Naive thymus-derived CD4-positive, alpha-beta T cell (primary cell): Measurements from ENCODE around the gene TLX1. TPM values are rescaled to one million over a fixed set of nuclear protein-coding genes. Genes with fewer than 3 reads are reported as not detected.

Experiments used
- ATAC-seq: fragments of 150-1000 bp; cut with Tn5 transposase; 2 replicates; pipeline ENCODE4 v1.10.0; 2021; ENCODE audit warnings: mild to moderate bottlenecking, moderate library complexity
- CTCF ChIA-PET: fragments of 350-600 bp; sonication (Branson Sonifier 250); formaldehyde crosslinking; loops from one replicate; lab custom pipeline; 2021; ENCODE audit warnings: antibody characterized with exemption; lab: Charles Lee
- POLR2A ChIA-PET: fragments of 350-600 bp; sonication (Branson Sonifier 250); formaldehyde crosslinking; loops from one replicate; lab custom pipeline; 2021; ENCODE audit warnings: antibody characterized with exemption, inconsistent platforms; lab: Charles Lee
- DNase-seq, 9 donors: peaks; one replicate each; pipeline versions ENCODE4 v3.0.0 to v3.0.0-alpha.2; 2020 to 2022; ENCODE audit warnings: mixed read lengths in 1 of 9
- H3K27ac ChIP-seq: one replicate; pipeline ENCODE4 v1.7.0; 2013; ENCODE audit warnings: mild to moderate bottlenecking, low read depth, low read length, moderate library complexity
- H3K27me3 ChIP-seq, 2 donors: one replicate each; pipeline ENCODE4 v1.7.0; 2013; ENCODE audit warnings: low read length in 2 of 2, mild to moderate bottlenecking in 2 of 2, moderate library complexity in 2 of 2; ENCODE audit not compliant: control insufficient read depth in 2 of 2, insufficient read depth in 2 of 2
- H3K36me3 ChIP-seq, 3 experiments: 1 replicate in 2 of 3; 2 replicates in 1 of 3; pipeline ENCODE4 v1.7.0; 2013; ENCODE audit warnings: low read length in 3 of 3, mild to moderate bottlenecking in 3 of 3, moderate library complexity in 1 of 3; ENCODE audit not compliant: insufficient read depth in 3 of 3, control insufficient read depth in 2 of 3
- H3K4me1 ChIP-seq, 2 donors: one replicate each; pipeline ENCODE4 v1.7.0; 2013; ENCODE audit warnings: low read length in 2 of 2, mild to moderate bottlenecking in 2 of 2, moderate library complexity in 1 of 2; ENCODE audit not compliant: control insufficient read depth in 2 of 2, insufficient read depth in 2 of 2
- H3K4me3 ChIP-seq: 2 replicates; pipeline ENCODE4 v1.7.0; 2013; ENCODE audit warnings: mild to moderate bottlenecking, low read length
- H3K9me3 ChIP-seq, 3 experiments: 1 replicate in 2 of 3; 2 replicates in 1 of 3; pipeline ENCODE4 v1.7.0; 2013; ENCODE audit warnings: low read length in 3 of 3; ENCODE audit not compliant: control insufficient read depth in 2 of 3
- H3K27ac Mint-ChIP-seq, 9 donors: one replicate each; pipeline ENCODE4 v1.8.0; 2020 to 2022; ENCODE audit warnings: mixed read lengths in 9 of 9, mild to moderate bottlenecking in 8 of 9, moderate library complexity in 5 of 9, inconsistent platforms in 2 of 9
- H3K27me3 Mint-ChIP-seq, 5 donors: one replicate each; pipeline ENCODE4 v1.8.0; 2021 to 2022; ENCODE audit warnings: mixed read lengths in 5 of 5, mild to moderate bottlenecking in 1 of 5
- H3K36me3 Mint-ChIP-seq, 5 donors: one replicate each; pipeline ENCODE4 v1.8.0; 2020 to 2022; ENCODE audit warnings: mixed read lengths in 5 of 5, mild to moderate bottlenecking in 3 of 5, inconsistent platforms in 1 of 5
- H3K4me1 Mint-ChIP-seq, 7 donors: one replicate each; pipeline ENCODE4 v1.8.0; 2020 to 2022; ENCODE audit warnings: mixed read lengths in 7 of 7, mild to moderate bottlenecking in 3 of 7, inconsistent platforms in 1 of 7
- H3K4me3 Mint-ChIP-seq, 10 donors: one replicate each; pipeline ENCODE4 v1.8.0; 2020 to 2022; ENCODE audit warnings: mild to moderate bottlenecking in 10 of 10, mixed read lengths in 10 of 10, moderate library complexity in 6 of 10, inconsistent platforms in 2 of 10
- H3K9me3 Mint-ChIP-seq, 11 donors: one replicate each; pipeline ENCODE4 v1.8.0; 2020 to 2022; ENCODE audit warnings: mixed read lengths in 11 of 11, mild to moderate bottlenecking in 4 of 11, inconsistent platforms in 1 of 11, moderate library complexity in 1 of 11
- intact Hi-C, 2 donors: fragments of 100-400 bp; cut with micrococcal nuclease; formaldehyde crosslinking; loops; one replicate each; pipeline ENCODE4 v1.15.1; 2023
- polyA plus RNA-seq, 2 donors: library from polyadenylated mRNA; unstranded; fragments of 300-500 nt; fragmentation: Illumina TruSeq; gene quantifications; one replicate each; pipeline ENCODE4 v1.2.3, GENCODE V29; 2021
- total RNA-seq, 6 experiments: library from RNA in 5 of 6; stranded (reverse) in 5 of 6; gene quantifications; 1 replicate in 5 of 6; 2 replicates in 1 of 6; pipeline ENCODE4 v1.2.3 and lab custom pipeline; 2021 to 2026

The TLX1 gene
- total and polyA plus RNA-seq, 7 experiments from 2014 or later, result not detected

DNA sequence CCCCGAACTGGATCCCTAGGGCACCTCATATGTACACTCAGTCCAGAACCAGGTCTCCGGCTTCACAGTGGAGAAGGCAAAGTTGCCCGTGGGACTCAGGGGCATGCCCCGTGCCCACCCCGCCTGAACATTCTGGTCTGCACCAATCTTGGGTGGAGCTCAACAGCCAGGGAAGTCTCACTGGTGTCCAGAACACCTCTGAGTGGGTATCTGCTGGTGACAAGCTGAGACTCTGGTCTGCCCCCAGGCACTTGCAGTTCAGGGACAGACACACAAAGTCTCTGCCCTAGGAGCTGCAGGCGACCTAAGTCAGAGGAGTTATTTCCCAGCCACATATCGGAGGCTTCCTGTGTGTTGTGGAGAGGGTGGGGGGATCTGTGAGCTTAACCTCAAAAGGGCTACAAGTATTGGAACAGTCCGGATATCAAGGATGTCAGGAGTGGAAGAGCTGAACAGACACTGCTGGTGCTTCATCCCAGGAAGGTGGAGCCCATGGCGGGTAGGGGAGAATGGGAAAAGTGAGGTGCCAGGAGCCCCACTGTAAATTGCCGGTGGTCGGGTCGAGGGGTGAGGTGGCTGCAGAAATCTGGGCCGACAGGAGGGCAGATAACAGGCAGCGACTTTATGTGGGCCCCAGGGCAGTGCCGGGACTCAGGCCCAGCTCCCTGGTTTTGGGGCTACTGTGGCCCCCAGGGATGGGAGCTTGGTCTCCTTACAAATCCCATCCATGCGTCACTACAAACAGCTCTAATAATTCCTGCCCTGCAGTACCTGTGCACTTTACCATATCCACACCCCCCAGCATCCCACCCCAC, 8.6 kb upstream of the TLX1 start:
- intact Hi-C loops, result loop anchor here (5.0 to 10.0 kb wide), 2 partner anchors 90 to 468 kb away; partner anchors contain the start of genes PDZD7 (in 1 of the 2) and SFXN3 (in 1 of the 2)
- H3K9me3 ChIP-seq, result no peaks in the 10 kb centered on the region
- POLR2A ChIA-PET, result interaction anchor here (1.3 kb wide), 1 partner anchor 79 kb away, joined by 4 read pairs; no protein-coding TSS in a partner anchor
- Mint-ChIP-seq H3K27ac (no peak overlapping the region), H3K9me3 (no peaks in the 10 kb centered on the region), H3K27me3 (peaks cover 49 to 90% (median 57%) of the 10 kb centered on the region in 5 donors), H3K4me3 (peak overlapping the region; percentile 26 to 100 (median 96)), H3K4me1 (peaks cover 21 to 32% (median 30%) of the 10 kb centered on the region in 7 donors), H3K36me3 (no peaks in the 10 kb centered on the region)
- no peak overlapping the region for H3K27ac ChIP-seq
- no peaks in the 10 kb centered on the region for H3K36me3 ChIP-seq
- DNase-seq (no peak), ATAC-seq (no peak)
- H3K4me3 ChIP-seq, result peak overlapping the region; percentile 13
- CTCF ChIA-PET, result interaction anchor here (0.5 to 2.7 kb wide), 6 partner anchors 19 to 90 kb away, joined by 3 to 15 read pairs (median 4); no protein-coding TSS in a partner anchor
- peaks cover 6 to 21% of the 10 kb centered on the region in 2 donors for H3K4me1 ChIP-seq
- H3K27me3 ChIP-seq, result peaks cover 0 to 5% of the 10 kb centered on the region in 2 donors

DNA sequence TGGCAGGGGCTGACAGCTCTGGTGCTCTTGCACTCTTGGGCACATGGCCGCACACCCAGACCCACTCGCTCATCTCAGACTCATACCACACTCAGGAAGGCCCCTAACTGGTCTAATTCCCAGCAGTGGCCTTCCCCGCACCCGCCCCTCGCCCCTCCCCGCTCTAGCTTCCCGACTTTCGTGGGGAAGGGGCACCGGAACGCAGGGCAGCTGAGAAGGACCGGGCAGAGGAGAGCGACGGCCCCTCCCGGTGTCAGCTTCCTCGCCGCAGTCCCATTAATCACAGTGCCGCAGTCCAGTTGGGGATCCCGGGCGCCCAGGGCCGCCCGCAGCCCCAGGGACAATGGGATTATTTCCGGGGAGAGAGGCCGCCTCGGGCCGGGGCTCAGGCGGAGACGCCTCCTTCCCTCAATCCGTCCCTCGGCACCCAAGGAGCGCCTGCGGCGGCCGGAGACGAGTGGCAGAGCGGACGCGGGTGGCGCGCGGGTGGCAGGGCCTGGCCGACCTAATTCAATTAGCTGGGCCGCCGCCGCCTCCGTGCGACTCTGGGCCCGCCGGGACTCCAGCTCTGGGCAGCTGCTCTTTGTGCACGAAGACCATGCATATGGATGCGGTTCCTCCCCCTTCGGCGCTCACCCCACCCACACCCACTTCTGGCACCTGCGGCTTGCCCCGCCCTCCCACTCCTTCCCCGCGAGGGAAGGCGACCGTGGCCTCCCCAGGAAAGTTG, 7.8 kb upstream of the TLX1 start:
- H3K4me3 Mint-ChIP-seq, result peak overlapping the region; percentile 28 to 97 (median 82)
- peaks cover 21 to 32% (median 30%) of the 10 kb centered on the region in 7 donors for H3K4me1 Mint-ChIP-seq
- no peaks in the 10 kb centered on the region for H3K36me3 ChIP-seq
- intact Hi-C loops, result loop anchor here (5.0 to 10.0 kb wide), 2 partner anchors 91 to 468 kb away; partner anchors contain the start of genes PDZD7 (in 1 of the 2) and SFXN3 (in 1 of the 2)
- no peak for ATAC-seq
- H3K4me1 ChIP-seq, result peaks cover 6 to 21% of the 10 kb centered on the region in 2 donors
- H3K9me3 ChIP-seq, result no peaks in the 10 kb centered on the region
- H3K27ac Mint-ChIP-seq, result no peak overlapping the region
- POLR2A ChIA-PET, result interaction anchor here (1.3 kb wide), 1 partner anchor 80 kb away, joined by 4 read pairs; no protein-coding TSS in a partner anchor
- peaks cover 0 to 2% (median 0%) of the 10 kb centered on the region in 11 donors for H3K9me3 Mint-ChIP-seq
- no peak for DNase-seq
- H3K4me3 ChIP-seq, result peak overlapping the region; percentile 17
- CTCF ChIA-PET, result interaction anchor here (0.9 to 2.7 kb wide), 2 partner anchors 18 to 91 kb away, joined by 4 to 15 read pairs; no protein-coding TSS in a partner anchor
- H3K27ac ChIP-seq, result no peak overlapping the region
- H3K36me3 Mint-ChIP-seq, result no peaks in the 10 kb centered on the region
- H3K27me3 Mint-ChIP-seq, result peaks cover 52 to 89% (median 60%) of the 10 kb centered on the region in 5 donors
- peaks cover 3 to 5% of the 10 kb centered on the region in 2 donors for H3K27me3 ChIP-seq

DNA sequence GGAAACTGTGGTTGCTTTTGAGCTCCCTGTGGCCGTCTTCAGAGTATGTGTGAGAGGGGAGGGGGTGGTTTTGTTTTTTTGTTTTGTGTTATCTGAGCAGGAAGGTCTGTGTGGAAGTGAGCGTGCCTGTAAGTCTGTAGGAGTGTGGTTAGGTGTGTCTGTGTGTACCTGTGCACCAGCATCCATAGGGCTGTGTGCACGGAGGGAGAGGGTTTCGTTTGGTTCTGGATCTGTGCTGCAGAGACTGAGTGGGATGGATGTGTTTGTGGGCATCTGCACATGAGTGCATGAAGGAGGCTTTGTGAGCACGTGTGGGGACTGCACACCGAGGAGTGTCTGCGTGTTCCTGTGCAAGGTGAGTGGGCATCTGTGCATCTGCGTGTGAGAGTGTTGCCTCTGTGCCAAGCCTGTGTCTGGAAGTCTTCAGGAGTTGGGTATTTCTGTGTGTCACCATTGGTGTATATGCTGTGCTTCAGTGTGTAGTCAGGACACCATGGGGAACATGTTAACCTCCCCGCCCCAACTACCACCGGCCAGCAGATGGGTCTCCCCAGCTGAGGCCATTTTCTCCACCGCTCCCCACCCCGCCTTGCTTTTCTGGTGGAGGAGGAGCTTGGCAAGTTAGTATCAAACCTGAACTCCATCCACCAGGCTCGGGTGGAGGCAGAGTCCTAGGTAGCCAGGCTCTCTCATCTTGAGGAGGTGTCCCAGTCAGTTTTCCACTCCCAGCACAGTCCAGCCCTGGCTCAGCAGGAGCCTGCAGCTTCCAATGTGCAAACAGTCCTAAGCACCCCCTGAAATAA, 7.1 kb upstream of the TLX1 start:
- no peaks in the 10 kb centered on the region for H3K9me3 ChIP-seq
- CTCF ChIA-PET, result interaction anchor here (2.7 kb wide), 1 partner anchor 18 kb away, joined by 15 read pairs; no protein-coding TSS in a partner anchor
- ATAC-seq, result no peak
- peaks cover 21 to 32% (median 30%) of the 10 kb centered on the region in 7 donors for H3K4me1 Mint-ChIP-seq
- peaks cover 6 to 10% of the 10 kb centered on the region in 2 donors for H3K27me3 ChIP-seq
- no peaks in the 10 kb centered on the region for H3K36me3 Mint-ChIP-seq
- peak overlapping the region; percentile 17 for H3K4me3 ChIP-seq
- no peak overlapping the region for H3K27ac Mint-ChIP-seq
- peaks cover 6 to 21% of the 10 kb centered on the region in 2 donors for H3K4me1 ChIP-seq
- DNase-seq, result no peak
- POLR2A ChIA-PET, result no interaction called here
- peaks cover 0 to 2% (median 0%) of the 10 kb centered on the region in 11 donors for H3K9me3 Mint-ChIP-seq
- peaks cover 56 to 89% (median 63%) of the 10 kb centered on the region in 5 donors for H3K27me3 Mint-ChIP-seq
- H3K36me3 ChIP-seq, result no peaks in the 10 kb centered on the region
- intact Hi-C loops, result loop anchor here (5.0 to 10.0 kb wide), 2 partner anchors 92 to 469 kb away; partner anchors contain the start of genes PDZD7 (in 1 of the 2) and SFXN3 (in 1 of the 2)
- no peak overlapping the region for H3K27ac ChIP-seq
- H3K4me3 Mint-ChIP-seq, result peak overlapping the region; percentile 28 to 97 (median 74)

DNA sequence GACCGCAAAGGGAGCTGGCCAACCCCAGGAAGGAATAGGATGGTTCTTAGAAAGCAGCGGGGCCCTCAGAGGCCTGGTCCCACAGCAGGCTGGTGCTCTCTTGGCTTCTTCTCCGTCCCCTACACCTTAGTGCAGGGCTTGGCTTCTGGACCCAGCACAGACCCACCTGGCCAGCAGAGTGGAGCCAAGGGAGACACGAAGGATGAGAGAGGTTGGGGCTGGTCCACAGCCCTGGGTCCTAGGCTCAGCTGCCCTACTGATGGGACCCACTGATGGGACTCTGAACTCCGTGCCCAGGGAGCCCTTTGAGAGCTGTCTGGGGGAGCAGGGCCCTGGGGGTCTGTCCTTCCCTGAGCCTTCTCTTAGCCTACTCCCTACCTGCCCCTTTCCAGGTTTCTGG, 6.2 kb upstream of the TLX1 start:
- intact Hi-C loops, result loop anchor here (5.0 to 10.0 kb wide), 2 partner anchors 93 to 470 kb away; partner anchors contain the start of genes PDZD7 (in 1 of the 2) and SFXN3 (in 1 of the 2)
- Mint-ChIP-seq H3K4me3 (no peak overlapping the region), H3K36me3 (peaks cover 0 to 5% (median 0%) of the 10 kb centered on the region in 5 donors), H3K9me3 (peaks cover 0 to 2% (median 0%) of the 10 kb centered on the region in 11 donors), H3K27me3 (peaks cover 65 to 89% (median 71%) of the 10 kb centered on the region in 5 donors), H3K4me1 (peaks cover 21 to 32% (median 30%) of the 10 kb centered on the region in 7 donors), H3K27ac (no peak overlapping the region)
- ChIA-PET CTCF (no interaction called here), POLR2A (no interaction called here)
- Histone ChIP-seq H3K27me3 (peaks cover 6 to 10% of the 10 kb centered on the region in 2 donors), H3K36me3 (no peaks in the 10 kb centered on the region), H3K27ac (no peak overlapping the region), H3K9me3 (no peaks in the 10 kb centered on the region), H3K4me1 (peaks cover 6 to 21% of the 10 kb centered on the region in 2 donors), H3K4me3 (no peak overlapping the region)
- no peak for DNase-seq
- ATAC-seq, result no peak

DNA sequence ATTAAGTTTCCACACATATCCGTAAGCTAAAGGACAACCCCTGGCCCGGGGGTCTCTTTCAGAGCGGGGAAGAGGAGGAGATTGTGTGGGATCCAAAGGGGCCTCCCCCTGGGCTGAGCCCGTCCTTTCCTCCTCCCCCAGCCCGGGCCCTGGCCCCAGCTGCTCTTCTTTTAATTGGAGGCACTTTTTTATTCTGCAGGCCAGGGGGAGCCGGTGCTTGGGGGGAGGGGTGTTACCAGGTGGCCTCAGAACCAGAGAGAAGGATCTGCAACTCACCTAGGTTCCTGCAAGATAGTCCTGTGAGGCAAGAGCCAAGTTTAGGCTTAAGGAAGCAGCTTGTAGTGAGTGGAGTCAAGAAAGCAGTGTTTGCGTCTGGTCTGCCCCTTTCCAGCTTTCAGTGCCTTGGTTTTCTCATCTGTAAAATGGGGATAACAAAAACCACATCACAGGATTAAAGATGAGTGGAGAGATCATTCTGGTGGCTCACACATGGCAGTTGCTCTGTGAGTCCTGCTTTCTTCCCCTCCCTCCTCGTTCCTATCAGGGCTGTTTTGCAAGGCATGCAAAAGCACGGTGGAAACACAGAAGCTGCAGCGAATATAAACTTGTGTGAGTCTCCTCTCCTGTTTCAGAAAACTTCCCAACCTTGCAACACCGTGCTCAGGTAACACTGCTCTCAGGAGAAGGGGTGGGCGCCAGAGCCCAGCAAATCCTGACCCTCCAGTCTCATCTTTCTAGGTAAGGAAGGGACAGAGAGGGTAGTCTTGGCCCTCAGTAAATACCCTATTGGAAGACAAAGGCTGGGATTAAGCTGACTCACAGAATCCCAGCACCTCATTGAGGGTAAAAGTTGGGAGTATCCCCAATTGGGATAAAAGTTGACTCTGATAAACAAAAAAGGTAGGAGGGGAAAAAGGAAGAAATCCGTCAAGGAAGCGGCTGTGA, 4.1 kb upstream of the TLX1 start:
- Mint-ChIP-seq H3K4me1 (peaks cover 13 to 18% (median 17%) of the 10 kb centered on the region in 7 donors), H3K36me3 (peaks cover 0 to 5% (median 0%) of the 10 kb centered on the region in 5 donors), H3K4me3 (no peak overlapping the region), H3K27me3 (peaks cover 70 to 86% (median 74%) of the 10 kb centered on the region in 5 donors), H3K9me3 (peaks cover 0 to 2% (median 0%) of the 10 kb centered on the region in 11 donors), H3K27ac (no peak overlapping the region)
- DNase-seq (no peak), ATAC-seq (no peak)
- Histone ChIP-seq H3K4me3 (no peak overlapping the region), H3K9me3 (no peaks in the 10 kb centered on the region), H3K27ac (no peak overlapping the region), H3K27me3 (peaks cover 9 to 17% of the 10 kb centered on the region in 2 donors), H3K36me3 (no peaks in the 10 kb centered on the region), H3K4me1 (peaks cover 0 to 7% of the 10 kb centered on the region in 2 donors)
- intact Hi-C loops, result loop anchor here in 1 of 2 donors (10.0 kb wide), 1 partner anchor 472 kb away; no protein-coding TSS in a partner anchor
- ChIA-PET CTCF (no interaction called here), POLR2A (no interaction called here)
